GM21619 (cell line): ENCODE results near the gene KIF21A.
A peak's percentile ranks its signal among the peaks of the same experiment; 100 is the strongest.

Experiments used
- ATAC-seq: cut with Tn5 transposase; IDR thresholded peaks from one replicate; pipeline ENCODE4 v1.9.1; 2021; ENCODE audit not compliant: unreplicated experiment

KIF21A gene

GRCh38 chr12:39392154-39392925, 50.6 kb downstream of the KIF21A start:
- no peak for ATAC-seq

- ATAC-seq = no peak
These were observed 52.2 kb downstream of the KIF21A start for GRCh38 chr12:39390752-39391151.

- no peak for ATAC-seq
These were observed 53.3 kb downstream of the KIF21A start for GRCh38 chr12:39389399-39390150.

GRCh38 chr12:39386335-39386734, 56.6 kb downstream of the KIF21A start:
- no peak for ATAC-seq

DNA sequence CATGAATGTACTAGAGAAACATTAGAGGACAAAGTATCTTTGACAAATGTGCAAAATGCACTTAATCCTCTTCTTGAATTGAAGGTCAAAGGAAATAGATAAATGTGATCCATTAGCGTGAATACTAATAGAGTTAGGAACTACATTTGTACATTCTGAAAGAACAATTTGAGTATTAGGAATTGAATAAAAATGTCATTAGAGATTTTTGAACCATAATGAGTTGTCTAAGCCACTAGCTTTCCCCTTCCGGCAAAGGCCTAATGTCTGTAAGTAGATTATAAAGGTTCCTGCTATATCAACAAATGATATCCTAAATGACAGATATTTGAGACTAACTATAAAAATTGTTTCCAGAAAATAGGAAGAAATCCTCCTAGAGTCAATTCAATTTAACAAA, 59.8 kb downstream of the KIF21A start:
- no peak for ATAC-seq

GRCh38 chr12:39380090-39380489, 62.8 kb downstream of the KIF21A start:
- ATAC-seq = no peak

- ATAC-seq = no peak
These were observed 64.6 kb downstream of the KIF21A start for GRCh38 chr12:39378341-39378740.

GRCh38 chr12:39375206-39375808, 67.6 kb downstream of the KIF21A start:
- no peak for ATAC-seq

DNA sequence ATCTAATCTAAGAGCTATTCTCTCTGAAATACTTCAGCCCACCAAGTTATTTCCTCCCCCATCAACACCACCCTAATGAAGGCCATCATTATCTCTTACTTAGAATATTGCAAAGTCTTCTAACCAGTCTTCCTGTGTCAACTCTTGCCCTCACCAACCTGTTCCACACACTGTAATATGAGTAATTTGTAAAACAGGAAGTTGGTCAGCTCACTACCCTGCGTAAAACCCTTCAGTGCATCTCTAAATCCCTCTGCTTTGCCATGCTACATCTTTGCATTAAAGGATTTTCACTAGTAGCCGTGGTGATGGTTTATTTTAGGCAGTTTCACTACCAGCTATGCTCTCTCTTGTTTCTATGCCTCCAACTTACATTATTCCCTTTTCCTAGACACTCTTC, 70.0 kb downstream of the KIF21A start:
- ATAC-seq = peak; percentile 81

- no peak for ATAC-seq
These were observed 70.6 kb downstream of the KIF21A start for GRCh38 chr12:39372204-39372925.

GRCh38 chr12:39369756-39370155, 73.2 kb downstream of the KIF21A start:
- ATAC-seq = no peak

DNA sequence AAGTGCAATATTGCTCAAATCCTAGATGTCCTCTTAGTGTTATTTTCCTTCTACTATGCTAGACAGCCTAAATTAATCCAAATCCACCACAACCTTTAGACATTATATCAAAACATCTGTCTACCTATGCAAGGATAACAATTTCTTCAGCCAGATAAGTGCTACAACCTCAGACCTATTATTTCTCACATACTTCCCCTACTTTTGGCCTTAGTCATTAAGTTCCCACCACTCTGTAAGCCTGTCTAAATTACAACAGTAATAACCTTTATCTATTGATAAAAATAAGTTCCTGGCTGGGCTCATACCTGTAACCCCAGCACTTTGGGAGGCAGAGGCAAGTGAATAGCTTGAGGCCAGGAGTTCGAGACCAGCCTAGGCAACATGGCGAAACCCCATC, 74.0 kb downstream of the KIF21A start:
- no peak for ATAC-seq

DNA sequence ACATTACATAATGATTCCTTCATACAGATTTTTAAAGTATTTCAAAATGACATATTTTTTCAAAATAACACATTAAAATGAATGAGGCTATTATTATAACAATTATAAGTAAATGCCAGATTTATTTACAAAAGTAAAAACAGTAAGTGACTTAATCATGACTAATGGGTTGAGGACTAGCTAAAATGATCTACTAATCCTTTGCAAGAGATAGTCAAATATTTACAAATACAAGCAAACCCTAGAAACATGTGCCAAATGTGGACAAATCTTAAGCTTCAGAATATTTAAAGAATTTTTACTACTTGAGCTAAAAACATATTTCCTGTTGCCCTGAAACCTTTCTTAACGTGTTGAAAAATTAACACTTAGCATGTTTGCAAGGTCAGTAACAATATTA, 74.8 kb downstream of the KIF21A start:
- ATAC-seq = no peak

GRCh38 chr12:39367494-39367893, 75.4 kb downstream of the KIF21A start:
- ATAC-seq = no peak

DNA sequence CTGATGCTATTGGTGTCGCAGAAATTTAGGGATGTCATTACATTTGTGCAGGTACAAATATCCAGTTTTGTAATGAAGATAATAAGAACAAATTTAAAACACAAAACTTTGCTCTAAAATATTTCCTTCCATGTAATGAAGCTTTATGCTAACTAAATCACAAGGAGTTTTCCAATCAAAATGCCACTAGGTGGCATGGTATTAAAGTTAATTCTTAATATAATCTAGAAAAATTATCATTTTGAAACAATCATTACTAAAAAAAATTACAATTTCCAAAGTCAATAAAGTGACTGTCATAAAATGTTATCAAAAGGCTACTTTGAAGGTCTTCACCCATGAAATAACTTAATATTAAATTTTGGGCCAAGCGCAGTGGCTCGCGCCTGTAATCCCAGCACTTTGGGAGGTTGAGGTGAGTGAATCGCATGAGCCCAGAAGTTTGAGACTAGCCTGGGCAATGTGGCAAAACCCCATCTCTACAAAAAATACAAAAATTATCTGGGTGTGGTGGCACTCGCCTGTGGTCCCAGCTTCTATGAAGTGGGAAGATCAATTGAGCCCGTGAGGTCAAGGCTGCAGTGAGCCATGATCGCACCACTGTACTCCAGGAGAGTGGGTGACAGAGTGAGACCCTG, 77.4 kb downstream of the KIF21A start:
- no peak for ATAC-seq

DNA sequence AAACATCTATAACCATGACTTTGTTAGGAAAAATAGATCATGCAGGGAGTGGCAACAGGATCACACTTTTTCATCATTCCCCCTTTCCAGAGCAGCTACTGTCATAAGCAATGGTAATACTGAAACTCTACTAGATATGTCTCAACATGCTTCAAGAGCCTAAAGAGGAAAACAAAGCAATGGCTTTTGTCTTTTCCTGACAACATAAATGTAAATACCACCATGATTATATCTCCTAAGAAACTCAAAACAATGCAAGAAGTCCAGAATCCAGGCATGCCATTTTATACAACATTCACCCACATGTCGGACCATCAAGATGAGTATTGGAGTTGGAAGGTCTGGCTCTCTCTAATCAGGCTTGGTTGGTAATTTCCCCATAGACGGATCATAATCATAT, 78.7 kb downstream of the KIF21A start:
- ATAC-seq = no peak

GRCh38 chr12:39359645-39360044, 83.3 kb downstream of the KIF21A start:
- ATAC-seq = no peak

DNA sequence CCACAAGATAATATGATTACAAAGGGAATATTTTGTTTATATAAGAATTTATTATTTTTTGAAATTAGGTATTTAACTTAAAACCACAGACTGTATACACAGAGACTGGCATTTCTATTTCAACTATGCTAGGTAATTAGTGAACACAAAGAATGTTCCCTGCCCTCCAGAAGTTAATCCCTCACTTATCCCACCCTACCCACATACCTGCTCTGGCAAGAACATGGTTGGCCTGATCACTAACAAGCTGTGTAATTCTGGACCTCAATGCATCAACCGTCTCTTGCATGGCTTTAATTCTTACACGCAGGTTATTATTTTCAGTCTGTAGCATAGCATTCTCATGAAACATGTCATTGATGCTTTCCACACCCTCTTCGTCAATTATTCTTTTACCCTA, 85.9 kb downstream of the KIF21A start:
- no peak for ATAC-seq

DNA sequence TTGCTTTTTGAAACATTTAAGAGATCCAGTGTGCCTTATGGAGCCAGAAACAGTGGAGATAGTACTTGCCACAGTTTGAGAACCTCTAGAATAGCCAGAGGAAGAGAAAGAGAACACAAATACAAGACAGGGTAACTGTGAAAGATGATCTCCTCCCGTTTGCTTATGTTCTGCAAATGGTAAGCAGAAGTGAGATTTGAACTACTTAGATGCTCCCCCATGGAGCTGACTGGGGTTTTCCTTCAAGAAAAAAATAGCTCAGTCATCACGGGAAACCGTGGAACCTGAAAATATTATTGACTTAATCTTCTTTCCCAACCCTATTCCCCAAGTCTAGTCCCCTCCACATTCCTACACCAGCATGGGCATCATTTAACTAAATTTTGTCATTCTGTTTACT, 87.1 kb downstream of the KIF21A start:
- no peak for ATAC-seq

- no peak for ATAC-seq
These were observed 88.0 kb downstream of the KIF21A start for GRCh38 chr12:39354955-39355354.

DNA sequence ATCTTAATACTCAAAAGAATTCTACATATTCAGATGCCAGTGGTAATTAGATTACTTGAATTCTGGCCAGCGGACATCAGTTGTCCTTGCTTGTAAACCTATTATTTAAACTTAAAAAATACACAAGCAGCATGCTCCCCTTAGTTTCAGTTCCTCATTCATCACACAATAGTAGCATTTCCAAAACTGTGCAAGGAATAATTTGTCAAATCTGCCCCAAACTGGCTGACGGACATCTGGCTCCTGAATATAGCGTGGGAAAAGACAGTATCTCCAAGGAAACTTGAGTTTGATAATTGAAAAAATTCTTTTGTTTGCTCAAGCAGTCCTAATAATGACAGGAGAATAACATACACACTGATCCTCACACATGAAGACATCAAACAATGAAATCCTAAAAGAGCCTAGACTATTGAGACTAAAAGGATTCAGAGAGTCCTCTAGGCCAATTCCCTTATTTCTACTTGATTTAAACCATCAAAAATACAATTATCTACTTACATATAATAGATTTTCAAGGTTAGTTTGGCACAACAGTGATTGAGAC, 90.4 kb downstream of the KIF21A start:
- no peak for ATAC-seq
